Activated T-cell treated with anti-CD3 and anti-CD28 coated beads, Interleukin-2, amount 50 U/mL, for 4 hours (primary cell): ENCODE measurements around the gene OR10C1. TPM values are rescaled to one million over a fixed set of nuclear protein-coding genes. Genes with fewer than 3 reads are reported as not detected.
A peak's percentile ranks its signal among the peaks of the same experiment; 100 is the strongest.
"Not testable (repeated sequence)": the region's sequence is repeated elsewhere in the genome, so short reads cannot be mapped to it uniquely, and the experiment has no call there.

Experiments
- ATAC-seq, 2 donors: fragments of 200-7000 bp; cut with Tn5 transposase; one replicate each; pipeline ENCODE4 v1.10.0; 2021
- DNase-seq: peaks from one replicate; pipeline ENCODE4 v3.0.0-alpha.2; 2020
- H3K27me3 Mint-ChIP-seq: one replicate; pipeline ENCODE4 v1.8.0; 2021; ENCODE audit warnings: low read depth, mixed read lengths
- H3K36me3 Mint-ChIP-seq: one replicate; pipeline ENCODE4 v1.8.0; 2022; ENCODE audit warnings: mixed read lengths; ENCODE audit not compliant: insufficient read depth
- H3K4me1 Mint-ChIP-seq: one replicate; pipeline ENCODE4 v1.8.0; 2021; ENCODE audit warnings: low read depth, mixed read lengths
- H3K4me3 Mint-ChIP-seq: one replicate; pipeline ENCODE4 v1.8.0; 2021; ENCODE audit warnings: mild to moderate bottlenecking, moderate library complexity, mixed read lengths
- H3K9me3 Mint-ChIP-seq: one replicate; pipeline ENCODE4 v1.8.0; 2021; ENCODE audit warnings: mixed read lengths
- total RNA-seq, 3 donors: library from RNA; stranded (reverse); gene quantifications; one replicate each; pipeline ENCODE4 v1.2.1, GENCODE V29; 2021

OR10C1 gene, protein sequence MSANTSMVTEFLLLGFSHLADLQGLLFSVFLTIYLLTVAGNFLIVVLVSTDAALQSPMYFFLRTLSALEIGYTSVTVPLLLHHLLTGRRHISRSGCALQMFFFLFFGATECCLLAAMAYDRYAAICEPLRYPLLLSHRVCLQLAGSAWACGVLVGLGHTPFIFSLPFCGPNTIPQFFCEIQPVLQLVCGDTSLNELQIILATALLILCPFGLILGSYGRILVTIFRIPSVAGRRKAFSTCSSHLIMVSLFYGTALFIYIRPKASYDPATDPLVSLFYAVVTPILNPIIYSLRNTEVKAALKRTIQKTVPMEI
- not detected for total RNA-seq

GRCh38 chr6:29439006-29439405 lies at the start of gene OR10C1:
Gene OR10C1, plus strand, starts transcription at chr6:29439306. Its CDS starts 710 bp downstream, at chr6:29440016.
- no peaks in the 10 kb centered on the region for H3K4me1 Mint-ChIP-seq
- H3K4me3 Mint-ChIP-seq = no peak within 1 kb of the TSS
- no peaks in the 10 kb centered on the region for H3K36me3 Mint-ChIP-seq
- H3K9me3 Mint-ChIP-seq = peaks cover 3% of the 10 kb centered on the region
- DNase-seq (no peak), ATAC-seq (no peak)
- H3K27me3 Mint-ChIP-seq = peaks cover 23% of the 10 kb centered on the region

DNA sequence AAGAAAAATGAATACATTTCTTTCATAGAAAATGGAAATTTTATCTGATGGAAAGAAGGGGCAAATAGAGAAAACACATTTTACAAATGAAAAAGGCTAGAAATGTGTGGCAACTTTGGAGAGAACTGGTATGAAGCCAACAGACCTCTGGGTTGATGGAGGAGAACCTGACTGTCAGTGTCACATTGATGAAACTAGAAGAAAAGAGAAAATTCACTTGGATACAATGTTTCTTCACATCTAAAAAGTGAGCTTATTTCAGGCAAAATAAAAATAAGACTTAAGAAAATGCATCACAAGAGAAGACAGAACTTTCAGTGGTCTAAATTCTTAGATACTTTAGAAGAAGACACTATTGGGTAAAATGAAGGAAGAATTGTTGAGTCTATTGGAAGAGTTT lies 43.8 kb upstream of the OR10C1 start, which contains the start of gene OR12D2:
OR12D2 (plus strand) TSS at position 301 of the 400 bp plus-strand sequence. CDS start 1,069 bp downstream, outside the sequence.
- no peaks in the 10 kb centered on the region for H3K4me1 Mint-ChIP-seq
- no peak within 1 kb of the TSS for H3K4me3 Mint-ChIP-seq
- ATAC-seq (no peak), DNase-seq (no peak)
- peaks cover 34% of the 10 kb centered on the region for H3K27me3 Mint-ChIP-seq
- H3K36me3 Mint-ChIP-seq = no peaks in the 10 kb centered on the region
- H3K9me3 Mint-ChIP-seq = no peaks in the 10 kb centered on the region

- H3K9me3 Mint-ChIP-seq = no peaks in the 10 kb centered on the region
- H3K4me3 Mint-ChIP-seq = no peak overlapping the region
- H3K4me1 Mint-ChIP-seq = no peaks in the 10 kb centered on the region
- no peaks in the 10 kb centered on the region for H3K36me3 Mint-ChIP-seq
- DNase-seq (no peak), ATAC-seq (no peak)
- peaks cover 31% of the 10 kb centered on the region for H3K27me3 Mint-ChIP-seq
Measured at GRCh38 chr6:29399525-29399924, 39.6 kb upstream of the OR10C1 start.

DNA sequence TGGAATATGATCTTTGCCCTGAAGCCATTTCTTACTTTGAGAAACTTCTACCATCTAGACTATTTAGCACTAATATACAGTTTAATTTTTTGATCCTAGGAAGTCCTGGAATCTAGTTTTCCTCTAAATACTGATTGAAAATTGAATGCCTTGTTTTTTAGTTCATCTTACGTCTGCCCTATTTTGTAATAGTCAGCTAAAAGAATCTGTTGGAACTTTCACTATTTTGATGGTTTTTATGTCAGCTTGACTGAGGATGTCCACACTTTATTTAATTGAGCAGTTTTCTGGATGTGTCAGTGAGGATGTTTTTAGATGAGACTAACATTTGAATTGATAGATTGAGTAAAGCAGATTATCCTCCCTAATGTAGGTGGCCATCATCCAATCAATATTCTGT lies 35.3 kb upstream of the OR10C1 start:
- no peak for DNase-seq
- no peaks in the 10 kb centered on the region for H3K36me3 Mint-ChIP-seq
- peaks cover 25% of the 10 kb centered on the region for H3K27me3 Mint-ChIP-seq
- H3K4me3 Mint-ChIP-seq = no peak overlapping the region
- no peak for ATAC-seq
- no peaks in the 10 kb centered on the region for H3K9me3 Mint-ChIP-seq
- H3K4me1 Mint-ChIP-seq = no peaks in the 10 kb centered on the region

GRCh38 chr6:29414588-29414987 lies 24.5 kb upstream of the OR10C1 start, which contains the start of gene OR12D1:
Gene OR12D1, plus strand, starts transcription at chr6:29414928.
- Mint-ChIP-seq H3K27me3 (peaks cover 33% of the 10 kb centered on the region), H3K36me3 (no peaks in the 10 kb centered on the region), H3K4me3 (no peak within 1 kb of the TSS), H3K4me1 (no peaks in the 10 kb centered on the region), H3K9me3 (peaks cover 22% of the 10 kb centered on the region)
- DNase-seq (no peak), ATAC-seq (no peak)

DNA sequence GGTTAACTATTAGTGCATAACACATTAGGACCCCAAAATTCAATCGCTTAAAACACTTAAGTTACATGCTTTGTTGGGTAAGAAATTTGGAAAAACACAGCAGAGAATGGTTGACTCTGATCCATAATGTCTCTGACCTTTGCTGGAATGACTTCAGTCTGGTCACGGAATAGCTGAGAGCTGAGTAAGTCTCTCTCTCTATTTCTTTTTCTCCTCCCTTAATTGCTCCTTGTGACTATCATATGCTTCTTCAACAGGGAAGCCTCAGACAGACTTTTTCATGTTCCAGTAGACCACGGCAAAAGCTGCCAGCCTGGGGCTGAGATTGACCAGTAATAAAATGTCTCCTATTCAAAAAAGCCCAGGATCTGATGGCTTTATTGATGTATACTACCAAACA lies 19.6 kb upstream of the OR10C1 start:
- no peak for ATAC-seq
- Mint-ChIP-seq H3K36me3 (no peaks in the 10 kb centered on the region), H3K27me3 (peaks cover 41% of the 10 kb centered on the region), H3K4me1 (no peaks in the 10 kb centered on the region), H3K4me3 (no peak overlapping the region), H3K9me3 (no peaks in the 10 kb centered on the region)
- no peak for DNase-seq

DNA sequence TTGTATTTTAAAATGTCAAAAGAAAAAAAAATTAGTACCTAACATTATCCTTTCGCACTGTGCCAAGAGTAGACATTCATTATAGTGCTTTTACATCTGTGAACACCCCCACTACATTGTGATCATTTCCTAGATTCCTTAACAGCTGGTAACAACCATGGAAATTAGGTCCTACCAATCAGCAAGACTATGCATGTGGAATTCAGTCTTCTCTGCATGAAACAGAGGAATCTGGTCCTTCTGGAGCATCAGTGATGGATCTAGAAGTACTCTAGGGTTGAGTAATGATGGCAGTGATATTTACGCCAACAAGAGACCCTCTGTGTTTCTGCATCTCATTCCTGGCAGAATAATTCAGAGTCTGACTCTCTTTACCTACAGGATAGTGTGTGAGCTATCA lies 14.9 kb upstream of the OR10C1 start:
- Mint-ChIP-seq H3K27me3 (peaks cover 49% of the 10 kb centered on the region), H3K36me3 (no peaks in the 10 kb centered on the region), H3K9me3 (no peaks in the 10 kb centered on the region), H3K4me3 (no peak overlapping the region), H3K4me1 (no peaks in the 10 kb centered on the region)
- no peak for ATAC-seq
- no peak for DNase-seq

DNA sequence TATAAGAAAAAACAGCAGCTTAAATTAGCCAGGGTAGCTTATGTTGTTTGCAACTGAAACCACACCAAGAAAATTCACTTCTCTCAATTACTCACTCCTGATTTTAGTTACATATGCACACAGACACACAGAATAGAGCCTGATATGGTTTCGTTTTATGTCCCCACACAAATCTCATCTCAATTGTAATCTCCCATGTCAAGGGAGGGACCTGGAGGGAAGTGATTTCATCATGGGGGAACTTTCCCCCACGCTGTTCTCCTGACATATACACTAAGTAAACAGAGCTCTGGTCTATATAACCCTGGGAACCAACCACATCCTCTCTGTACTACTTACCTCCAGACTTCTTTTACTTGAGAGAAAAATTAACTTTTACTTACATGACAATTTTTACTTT lies 14.5 kb upstream of the OR10C1 start:
- DNase-seq (no peak), ATAC-seq (peak; percentile 28 to 40)
- no peaks in the 10 kb centered on the region for H3K36me3 Mint-ChIP-seq

GRCh38 chr6:29425075-29425474 lies 14.0 kb upstream of the OR10C1 start:
- ATAC-seq = no peak
- no peak for DNase-seq
- no peaks in the 10 kb centered on the region for H3K9me3 Mint-ChIP-seq
- no peaks in the 10 kb centered on the region for H3K4me1 Mint-ChIP-seq
- H3K36me3 Mint-ChIP-seq = no peaks in the 10 kb centered on the region
- peaks cover 41% of the 10 kb centered on the region for H3K27me3 Mint-ChIP-seq
- no peak overlapping the region for H3K4me3 Mint-ChIP-seq

More for the DNA sequence above, 14.5 kb upstream of the OR10C1 start:
- Mint-ChIP-seq H3K9me3 (no peaks in the 10 kb centered on the region), H3K4me1 (no peaks in the 10 kb centered on the region), H3K27me3 (peaks cover 45% of the 10 kb centered on the region), H3K4me3 (no peak overlapping the region)

DNA sequence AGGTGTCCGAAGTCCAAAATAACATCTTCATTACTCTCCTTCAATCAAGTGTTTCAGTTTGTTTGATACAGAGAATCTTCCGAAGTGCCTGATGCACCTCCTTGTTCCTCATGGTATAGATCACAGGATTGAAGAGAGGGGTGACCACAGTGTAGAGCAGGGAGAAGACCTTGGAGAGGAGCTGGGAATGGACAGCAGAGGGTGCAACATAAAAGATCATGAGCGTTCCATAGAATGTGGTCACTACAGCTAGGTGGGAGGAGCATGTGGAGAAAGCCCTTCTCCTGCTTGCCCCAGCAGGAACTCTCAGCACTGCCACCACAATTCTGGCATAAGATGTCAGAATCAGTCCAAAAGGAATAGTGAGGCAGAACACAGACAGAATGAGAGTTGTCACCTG lies 12.5 kb upstream of the OR10C1 start:
- H3K36me3 Mint-ChIP-seq = no peaks in the 10 kb centered on the region
- ATAC-seq = no peak

GRCh38 chr6:29436730-29437129 lies 2.4 kb upstream of the OR10C1 start:
- H3K4me3 Mint-ChIP-seq, H3K9me3 Mint-ChIP-seq, ATAC-seq, DNase-seq, H3K4me1 Mint-ChIP-seq, H3K36me3 Mint-ChIP-seq: not testable (repeated sequence)
- peaks cover 24% of the 10 kb centered on the region for H3K27me3 Mint-ChIP-seq

More for the DNA sequence above, 12.5 kb upstream of the OR10C1 start:
- H3K27me3 Mint-ChIP-seq = peaks cover 34% of the 10 kb centered on the region
- DNase-seq = no peak
- no peaks in the 10 kb centered on the region for H3K4me1 Mint-ChIP-seq
- no peak overlapping the region for H3K4me3 Mint-ChIP-seq
- H3K9me3 Mint-ChIP-seq = no peaks in the 10 kb centered on the region

DNA sequence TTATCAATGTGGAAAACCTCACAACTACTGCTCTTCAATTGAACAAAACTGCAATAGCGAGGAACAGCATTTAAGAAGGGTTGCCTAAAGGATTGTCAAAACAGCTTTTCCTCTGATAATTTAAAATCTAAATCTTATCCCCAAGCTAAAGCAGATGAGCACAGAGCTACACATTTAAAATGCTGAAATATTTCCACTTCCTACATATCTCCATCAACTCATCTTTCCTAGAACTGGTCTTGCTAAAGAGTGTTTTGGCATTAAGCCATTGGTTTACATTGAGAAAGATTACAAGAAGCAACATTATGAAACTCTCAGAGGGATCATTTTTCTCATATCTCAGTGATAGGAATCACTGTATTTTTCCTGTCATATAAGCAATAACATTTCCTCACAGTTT lies 3.6 kb downstream of the OR10C1 start:
- DNase-seq = no peak
- H3K9me3 Mint-ChIP-seq = peaks cover 9% of the 10 kb centered on the region
- ATAC-seq = no peak
- H3K4me1 Mint-ChIP-seq = no peaks in the 10 kb centered on the region
- H3K27me3 Mint-ChIP-seq = peaks cover 38% of the 10 kb centered on the region
- H3K4me3 Mint-ChIP-seq = no peak overlapping the region
- no peaks in the 10 kb centered on the region for H3K36me3 Mint-ChIP-seq

DNA sequence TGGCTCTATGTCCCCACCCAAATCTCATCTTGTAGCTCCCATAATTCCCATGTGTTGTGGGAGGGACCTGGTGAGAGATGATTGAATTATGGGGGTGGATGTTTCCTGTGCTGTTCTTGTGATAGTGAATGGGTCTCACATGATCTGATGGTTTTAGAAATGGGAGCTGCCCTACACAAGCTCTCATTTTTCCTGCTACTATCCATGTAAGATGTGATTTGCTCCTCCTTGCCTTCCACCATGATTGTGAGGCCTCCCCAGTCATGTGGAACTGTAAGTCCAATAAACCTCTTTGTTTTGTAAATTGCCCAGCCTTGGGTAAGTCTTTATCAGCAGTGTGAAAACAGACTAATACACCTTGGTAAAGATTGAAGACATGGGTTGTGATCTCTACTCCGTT lies 4.9 kb downstream of the OR10C1 start:
- not testable (repeated sequence) for ATAC-seq, H3K4me1 Mint-ChIP-seq, H3K4me3 Mint-ChIP-seq, H3K9me3 Mint-ChIP-seq, H3K36me3 Mint-ChIP-seq, DNase-seq
- peaks cover 46% of the 10 kb centered on the region for H3K27me3 Mint-ChIP-seq

DNA sequence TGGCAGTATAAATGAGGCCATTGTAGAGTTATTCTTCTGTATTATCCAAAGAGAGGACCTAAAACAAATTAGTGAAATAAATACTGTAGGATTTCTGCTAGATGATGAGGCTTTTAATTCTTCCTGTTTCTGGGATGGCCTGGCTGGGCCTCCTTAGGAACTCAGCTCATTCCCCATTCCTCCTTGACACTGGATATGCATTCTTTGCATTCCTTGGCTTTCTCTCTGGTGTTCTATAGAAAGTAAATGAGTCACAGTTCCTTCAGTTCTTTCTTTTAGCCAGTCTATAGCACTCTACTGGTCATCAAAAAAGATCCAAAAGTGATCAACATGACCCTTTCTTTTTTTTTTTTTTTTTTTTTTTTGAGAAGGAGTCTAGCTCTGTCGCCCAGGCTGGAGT lies 8.6 kb downstream of the OR10C1 start:
- peaks cover 65% of the 10 kb centered on the region for H3K27me3 Mint-ChIP-seq
- DNase-seq = no peak
- no peak overlapping the region for H3K4me3 Mint-ChIP-seq
- no peaks in the 10 kb centered on the region for H3K4me1 Mint-ChIP-seq
- no peaks in the 10 kb centered on the region for H3K36me3 Mint-ChIP-seq
- peaks cover 14% of the 10 kb centered on the region for H3K9me3 Mint-ChIP-seq
- no peak for ATAC-seq

DNA sequence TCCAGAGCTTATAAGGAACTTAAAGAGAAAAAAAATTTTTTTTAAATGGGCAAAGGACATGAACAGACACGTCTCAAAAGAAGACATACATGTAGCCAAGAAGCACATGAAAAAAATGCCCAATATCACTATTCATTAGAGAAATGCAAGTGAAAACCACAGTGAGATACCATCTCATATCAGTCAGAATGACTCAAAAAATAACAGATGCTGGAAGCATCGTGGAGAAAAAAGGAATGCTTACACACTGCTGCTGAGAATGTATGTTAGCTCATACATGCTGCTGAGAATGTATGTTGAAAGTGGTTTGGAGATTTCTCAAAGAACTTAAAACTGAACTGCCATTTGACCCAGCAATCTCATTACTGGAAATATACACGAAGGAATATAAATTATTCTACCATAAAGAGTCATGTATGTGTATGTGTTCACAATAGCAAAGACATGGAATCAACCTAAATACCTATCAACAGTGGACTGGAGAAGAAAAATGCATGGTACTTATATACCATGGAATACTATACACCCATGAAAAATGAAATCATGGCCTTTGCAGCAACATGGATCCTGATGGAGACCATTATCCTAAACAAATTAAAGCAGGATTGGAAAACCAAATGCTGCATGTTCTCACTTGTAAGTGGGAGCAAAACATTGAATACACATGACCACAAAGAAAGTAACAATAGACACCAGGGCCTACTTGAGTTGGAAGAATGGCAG lies 12.5 kb downstream of the OR10C1 start:
- peaks cover 50% of the 10 kb centered on the region for H3K27me3 Mint-ChIP-seq
- no peaks in the 10 kb centered on the region for H3K36me3 Mint-ChIP-seq
- DNase-seq (no peak), ATAC-seq (no peak)
- H3K9me3 Mint-ChIP-seq = peaks cover 5% of the 10 kb centered on the region
- no peak overlapping the region for H3K4me3 Mint-ChIP-seq
- no peaks in the 10 kb centered on the region for H3K4me1 Mint-ChIP-seq
